Activated CD8-positive, alpha-beta T cell treated with anti-CD3 and anti-CD28 coated beads for 36 hours (primary cell): ENCODE measurements around the gene S100B. TPM values are rescaled to one million over a fixed set of nuclear protein-coding genes. Genes with fewer than 3 reads are reported as not detected.

Source experiments
- ATAC-seq: fragments of 200-7000 bp; cut with Tn5 transposase; one replicate; pipeline ENCODE4 v1.10.0; 2021; ENCODE audit warnings: mild to moderate bottlenecking, moderate library complexity
- CTCF ChIA-PET: fragments of 350-600 bp; sonication (Branson Sonifier 250); formaldehyde crosslinking; loops from one replicate; lab custom pipeline; 2021; ENCODE audit warnings: antibody characterized with exemption; lab: Charles Lee
- POLR2A ChIA-PET: fragments of 350-600 bp; sonication (Branson Sonifier 250); formaldehyde crosslinking; loops from one replicate; lab custom pipeline; 2021; ENCODE audit warnings: antibody characterized with exemption; lab: Charles Lee
- DNase-seq: peaks from one replicate; pipeline ENCODE4 v3.0.0-alpha.2; 2020
- H3K27ac Mint-ChIP-seq: one replicate; pipeline ENCODE4 v1.8.0; 2021; ENCODE audit warnings: mild to moderate bottlenecking, mixed read lengths
- H3K27me3 Mint-ChIP-seq: one replicate; pipeline ENCODE4 v1.8.0; 2021; ENCODE audit warnings: mixed read lengths
- H3K36me3 Mint-ChIP-seq: one replicate; pipeline ENCODE4 v1.8.0; 2021; ENCODE audit warnings: low read depth, mixed read lengths
- H3K4me1 Mint-ChIP-seq: one replicate; pipeline ENCODE4 v1.8.0; 2021; ENCODE audit warnings: low read depth, mixed read lengths
- H3K4me3 Mint-ChIP-seq: one replicate; pipeline ENCODE4 v1.8.0; 2021; ENCODE audit warnings: mild to moderate bottlenecking, moderate library complexity, mixed read lengths
- H3K9me3 Mint-ChIP-seq: one replicate; pipeline ENCODE4 v1.8.0; 2021; ENCODE audit warnings: mixed read lengths
- CTCF ChIP-seq: fragments of 200-600 bp; IDR thresholded peaks from one replicate; pipeline ENCODE4 v1.8.0; 2022; ENCODE audit warnings: antibody characterized with exemption, mild to moderate bottlenecking
- intact Hi-C: fragments of 100-400 bp; cut with micrococcal nuclease; formaldehyde crosslinking; loops from one replicate; pipeline ENCODE4 v1.10.0; 2022
- total RNA-seq, 2 experiments: library from RNA; stranded (reverse); gene quantifications; one replicate each; pipeline ENCODE4 v1.2.3, GENCODE V29; 2021

The S100B gene
- total RNA-seq, 2 experiments from 2014 or later: 2.7 to 3.0 TPM

- ChIA-PET CTCF (no interaction called here), POLR2A (interaction anchor here (2.2 to 3.5 kb wide), 2 partner anchors 45 to 78 kb away, joined by 4 to 33 read pairs; partner anchors contain the start of gene PRMT2)
- H3K27me3 Mint-ChIP-seq: no peaks in the 10 kb centered on the region
- TF ChIP-seq CTCF: no peak
- intact Hi-C loops: no loop called here
- H3K36me3 Mint-ChIP-seq: peaks cover 49% of the 10 kb centered on the region
- H3K4me3 Mint-ChIP-seq: no peak overlapping the region
- ATAC-seq (no peak), DNase-seq (no peak)
- H3K27ac Mint-ChIP-seq: no peak overlapping the region
- peaks cover 78% of the 10 kb centered on the region for H3K4me1 Mint-ChIP-seq
- no peaks in the 10 kb centered on the region for H3K9me3 Mint-ChIP-seq
Observed at GRCh38 chr21:46557469-46557868, 47.4 kb downstream of the S100B start.

GRCh38 chr21:46556802-46557201 lies 48.1 kb downstream of the S100B start:
- Mint-ChIP-seq H3K9me3 (no peaks in the 10 kb centered on the region), H3K27me3 (no peaks in the 10 kb centered on the region), H3K4me3 (no peak overlapping the region), H3K36me3 (peaks cover 42% of the 10 kb centered on the region), H3K27ac (no peak overlapping the region), H3K4me1 (peaks cover 77% of the 10 kb centered on the region)
- no peak for TF ChIP-seq CTCF
- ChIA-PET CTCF (no interaction called here), POLR2A (no interaction called here)
- no peak for ATAC-seq
- no peak for DNase-seq
- intact Hi-C loops: no loop called here

- ChIA-PET CTCF (interaction anchor here (1.3 kb wide), 1 partner anchor 84 kb away, joined by 3 read pairs; no protein-coding TSS in a partner anchor), POLR2A (interaction anchor here (0.6 kb wide), 1 partner anchor 233 kb away, joined by 3 read pairs; no protein-coding TSS in a partner anchor)
- ATAC-seq: no peak
- Mint-ChIP-seq H3K27me3 (no peaks in the 10 kb centered on the region), H3K4me3 (no peak overlapping the region), H3K36me3 (peaks cover 33% of the 10 kb centered on the region), H3K27ac (no peak overlapping the region), H3K4me1 (peaks cover 77% of the 10 kb centered on the region), H3K9me3 (no peaks in the 10 kb centered on the region)
- TF ChIP-seq CTCF: no peak
- intact Hi-C loops: no loop called here
- no peak for DNase-seq
Observed at GRCh38 chr21:46555678-46556077, 49.2 kb downstream of the S100B start.

GRCh38 chr21:46555225-46555617 lies 49.7 kb downstream of the S100B start:
- CTCF ChIA-PET: interaction anchor here (1.3 kb wide), 1 partner anchor 84 kb away, joined by 3 read pairs; no protein-coding TSS in a partner anchor

More at GRCh38 chr21:46555225-46555617, 49.7 kb downstream of the S100B start:
- POLR2A ChIA-PET: interaction anchor here (0.6 kb wide), 1 partner anchor 232 kb away, joined by 3 read pairs; no protein-coding TSS in a partner anchor
- peaks cover 33% of the 10 kb centered on the region for H3K36me3 Mint-ChIP-seq
- H3K4me3 Mint-ChIP-seq: no peak overlapping the region
- no peak overlapping the region for H3K27ac Mint-ChIP-seq
- no peak for TF ChIP-seq CTCF
- ATAC-seq (no peak), DNase-seq (no peak)
- no peaks in the 10 kb centered on the region for H3K27me3 Mint-ChIP-seq
- peaks cover 77% of the 10 kb centered on the region for H3K4me1 Mint-ChIP-seq
- H3K9me3 Mint-ChIP-seq: no peaks in the 10 kb centered on the region
- intact Hi-C loops: no loop called here
